Activated naive CD4-positive, alpha-beta T cell treated with anti-CD3 and anti-CD28 coated beads, Interleukin-2, amount 50 U/mL, for 24 hours (primary cell): ENCODE results near the gene BGN.

Experiments
- H3K27ac Mint-ChIP-seq: one replicate; pipeline ENCODE4 v1.8.0; 2021; ENCODE audit warnings: mild to moderate bottlenecking, mixed read lengths
- H3K27me3 Mint-ChIP-seq: one replicate; pipeline ENCODE4 v1.8.0; 2021; ENCODE audit warnings: mixed read lengths
- H3K36me3 Mint-ChIP-seq: one replicate; pipeline ENCODE4 v1.8.0; 2021; ENCODE audit warnings: mixed read lengths
- H3K4me1 Mint-ChIP-seq: one replicate; pipeline ENCODE4 v1.8.0; 2021; ENCODE audit warnings: mixed read lengths
- H3K4me3 Mint-ChIP-seq: one replicate; pipeline ENCODE4 v1.8.0; 2021; ENCODE audit warnings: mild to moderate bottlenecking, mixed read lengths
- H3K9me3 Mint-ChIP-seq: one replicate; pipeline ENCODE4 v1.8.0; 2021; ENCODE audit warnings: mixed read lengths

Gene BGN

GRCh38 chrX:153539979-153540358 is 45.2 kb downstream of the BGN start:
- no peak overlapping the region for H3K4me3 Mint-ChIP-seq
- H3K4me1 Mint-ChIP-seq: no peaks in the 10 kb centered on the region
- no peaks in the 10 kb centered on the region for H3K36me3 Mint-ChIP-seq
- no peaks in the 10 kb centered on the region for H3K27me3 Mint-ChIP-seq
- H3K27ac Mint-ChIP-seq: no peak overlapping the region
- no peaks in the 10 kb centered on the region for H3K9me3 Mint-ChIP-seq

DNA sequence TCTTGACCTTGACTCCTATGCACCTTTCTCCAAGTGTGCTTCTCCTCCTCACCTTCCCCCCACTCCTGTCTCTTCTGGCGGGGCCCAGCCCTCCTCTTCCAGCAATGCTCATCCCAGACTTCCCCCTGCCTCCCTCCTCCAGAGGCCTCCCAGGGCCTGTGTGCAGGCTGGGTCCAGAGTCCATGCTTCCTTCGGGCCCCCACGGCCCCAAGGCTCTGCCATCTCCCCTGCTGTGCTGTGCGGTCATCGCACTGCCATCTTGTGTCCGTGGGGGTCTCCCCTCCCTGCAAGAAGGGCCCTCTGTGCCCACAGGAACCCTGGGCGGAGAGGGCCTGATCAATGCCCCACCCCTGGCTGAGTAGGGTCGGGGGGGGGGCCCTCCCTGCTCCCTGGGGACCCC is 49.9 kb downstream of the BGN start:
- no peaks in the 10 kb centered on the region for H3K36me3 Mint-ChIP-seq
- H3K27ac Mint-ChIP-seq: no peak overlapping the region
- H3K27me3 Mint-ChIP-seq: no peaks in the 10 kb centered on the region
- H3K4me3 Mint-ChIP-seq: no peak overlapping the region
- H3K4me1 Mint-ChIP-seq: no peaks in the 10 kb centered on the region
- no peaks in the 10 kb centered on the region for H3K9me3 Mint-ChIP-seq

DNA sequence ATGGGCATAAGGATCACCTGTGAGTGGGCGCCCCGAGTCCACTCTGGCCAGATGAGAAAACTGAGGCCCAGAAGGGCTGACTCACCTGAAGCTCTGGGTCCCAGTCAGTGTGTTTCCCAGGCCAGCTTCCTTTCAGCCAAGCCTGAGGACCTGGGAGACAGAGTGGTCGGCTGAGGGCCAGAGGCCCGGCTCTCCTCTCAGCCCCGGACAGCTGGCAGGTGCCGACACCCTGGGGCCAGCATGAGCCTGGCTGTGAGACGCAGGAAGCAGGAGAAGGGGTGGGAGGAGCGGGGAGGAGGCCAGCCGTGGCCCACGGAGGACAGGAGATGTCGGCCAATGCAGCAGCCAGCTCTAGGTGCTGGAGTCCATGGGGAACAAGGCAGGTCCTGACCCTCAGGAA is 51.6 kb downstream of the BGN start:
- no peaks in the 10 kb centered on the region for H3K4me1 Mint-ChIP-seq
- no peaks in the 10 kb centered on the region for H3K27me3 Mint-ChIP-seq
- no peaks in the 10 kb centered on the region for H3K9me3 Mint-ChIP-seq
- no peaks in the 10 kb centered on the region for H3K36me3 Mint-ChIP-seq
- H3K4me3 Mint-ChIP-seq: no peak overlapping the region
- H3K27ac Mint-ChIP-seq: no peak overlapping the region

- Mint-ChIP-seq H3K36me3 (no peaks in the 10 kb centered on the region), H3K9me3 (no peaks in the 10 kb centered on the region), H3K27ac (no peak overlapping the region), H3K4me1 (no peaks in the 10 kb centered on the region), H3K27me3 (no peaks in the 10 kb centered on the region), H3K4me3 (no peak overlapping the region)
Observed at GRCh38 chrX:153547195-153547594, 52.4 kb downstream of the BGN start.

- Mint-ChIP-seq H3K36me3 (no peaks in the 10 kb centered on the region), H3K27ac (no peak overlapping the region), H3K9me3 (no peaks in the 10 kb centered on the region)
Observed at GRCh38 chrX:153549231-153549630, 54.5 kb downstream of the BGN start.

GRCh38 chrX:153549807-153550206 is 55.0 kb downstream of the BGN start:
- Mint-ChIP-seq H3K36me3 (no peaks in the 10 kb centered on the region), H3K4me3 (no peak overlapping the region), H3K9me3 (no peaks in the 10 kb centered on the region), H3K27ac (no peak overlapping the region), H3K27me3 (no peaks in the 10 kb centered on the region), H3K4me1 (no peaks in the 10 kb centered on the region)

More at GRCh38 chrX:153549231-153549630, 54.5 kb downstream of the BGN start:
- H3K4me1 Mint-ChIP-seq: no peaks in the 10 kb centered on the region
- H3K27me3 Mint-ChIP-seq: no peaks in the 10 kb centered on the region
- no peak overlapping the region for H3K4me3 Mint-ChIP-seq

- no peak overlapping the region for H3K4me3 Mint-ChIP-seq
- no peaks in the 10 kb centered on the region for H3K4me1 Mint-ChIP-seq
- H3K27ac Mint-ChIP-seq: no peak overlapping the region
- no peaks in the 10 kb centered on the region for H3K27me3 Mint-ChIP-seq
- no peaks in the 10 kb centered on the region for H3K9me3 Mint-ChIP-seq
- H3K36me3 Mint-ChIP-seq: no peaks in the 10 kb centered on the region
Observed at GRCh38 chrX:153551135-153551534, 56.4 kb downstream of the BGN start.

DNA sequence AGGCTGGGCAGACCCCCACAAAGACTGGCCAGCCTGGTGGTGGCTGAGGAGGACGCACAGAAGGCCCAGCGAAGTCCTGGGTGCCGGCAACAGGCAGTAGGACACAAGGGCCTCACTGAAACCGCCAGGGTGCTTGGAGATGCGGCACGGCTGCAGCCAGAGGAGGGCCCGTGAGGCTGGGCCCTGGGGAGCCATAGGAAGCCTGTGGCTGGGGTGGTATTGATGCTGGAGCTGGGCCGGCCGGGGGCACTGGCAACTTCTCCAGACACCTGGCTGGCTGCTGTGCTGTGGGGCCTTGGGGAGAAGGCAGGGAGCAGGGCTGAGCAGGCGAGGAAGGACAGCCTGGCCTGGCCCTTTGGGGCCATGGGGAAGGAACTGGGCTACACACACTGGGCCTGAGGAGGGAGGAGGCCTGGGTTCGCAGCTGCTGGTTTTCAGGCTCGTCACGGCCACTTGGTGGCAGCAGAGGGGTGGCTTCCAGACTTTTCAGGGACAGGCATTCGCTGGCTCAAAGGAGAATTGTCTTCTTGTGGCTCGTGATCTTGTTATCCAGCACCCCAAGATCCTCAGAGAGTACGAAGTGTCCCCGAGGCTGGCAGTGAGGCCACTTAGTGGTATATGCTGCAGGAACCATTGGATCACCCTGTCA is 59.9 kb downstream of the BGN start:
- Mint-ChIP-seq H3K4me3 (no peak overlapping the region), H3K36me3 (no peaks in the 10 kb centered on the region), H3K27ac (no peak overlapping the region), H3K9me3 (no peaks in the 10 kb centered on the region), H3K4me1 (no peaks in the 10 kb centered on the region), H3K27me3 (no peaks in the 10 kb centered on the region)

- H3K27ac Mint-ChIP-seq: no peak overlapping the region
Observed at GRCh38 chrX:153556767-153557166, 62.0 kb downstream of the BGN start.

DNA sequence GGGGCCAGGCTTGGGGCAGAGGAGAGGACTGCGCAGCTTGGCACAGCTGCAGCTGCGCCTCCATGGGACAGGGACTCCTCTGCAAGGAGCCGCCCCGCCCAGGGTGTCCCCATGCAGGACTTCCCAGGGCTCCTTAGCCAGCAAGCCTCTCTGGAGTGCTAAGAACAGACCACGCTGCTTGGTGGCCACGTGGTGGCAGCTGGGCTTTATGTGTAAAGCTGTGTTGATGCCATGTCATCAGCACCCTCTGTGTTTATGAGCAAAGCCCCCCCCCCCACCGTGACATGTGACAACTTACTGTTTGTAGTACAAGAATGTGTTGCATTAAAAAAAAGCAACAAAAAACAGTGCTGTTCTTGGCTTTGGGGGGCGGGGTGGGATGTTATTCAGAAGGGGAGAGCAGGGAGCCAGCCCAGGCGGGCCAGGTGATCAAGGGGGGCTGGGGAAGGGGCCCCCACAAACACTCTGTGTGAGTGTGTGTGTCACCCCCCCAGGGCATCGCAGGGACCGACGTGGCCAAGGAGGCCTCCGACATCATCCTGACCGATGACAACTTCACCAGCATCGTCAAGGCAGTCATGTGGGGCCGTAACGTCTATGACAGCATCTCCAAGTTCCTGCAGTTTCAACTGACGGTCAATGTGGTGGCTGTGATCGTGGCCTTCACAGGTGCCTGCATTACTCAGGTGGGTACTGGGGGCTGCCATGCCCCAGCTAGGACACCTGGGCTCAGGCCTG is 63.0 kb downstream of the BGN start:
- H3K9me3 Mint-ChIP-seq: no peaks in the 10 kb centered on the region
- H3K4me3 Mint-ChIP-seq: no peak overlapping the region
- H3K27me3 Mint-ChIP-seq: no peaks in the 10 kb centered on the region
- no peaks in the 10 kb centered on the region for H3K4me1 Mint-ChIP-seq
- no peaks in the 10 kb centered on the region for H3K36me3 Mint-ChIP-seq
- H3K27ac Mint-ChIP-seq: no peak overlapping the region

More at GRCh38 chrX:153556767-153557166, 62.0 kb downstream of the BGN start:
- Mint-ChIP-seq H3K36me3 (no peaks in the 10 kb centered on the region), H3K4me3 (no peak overlapping the region), H3K27me3 (no peaks in the 10 kb centered on the region), H3K9me3 (no peaks in the 10 kb centered on the region), H3K4me1 (no peaks in the 10 kb centered on the region)
